HCEC 1CT (cell line): Measurements from ENCODE around the gene USHBP1.

Experiments
- DNase-seq: peaks from one replicate; pipeline ENCODE4 v3.0.0-alpha.2; 2017

Gene USHBP1

DNA sequence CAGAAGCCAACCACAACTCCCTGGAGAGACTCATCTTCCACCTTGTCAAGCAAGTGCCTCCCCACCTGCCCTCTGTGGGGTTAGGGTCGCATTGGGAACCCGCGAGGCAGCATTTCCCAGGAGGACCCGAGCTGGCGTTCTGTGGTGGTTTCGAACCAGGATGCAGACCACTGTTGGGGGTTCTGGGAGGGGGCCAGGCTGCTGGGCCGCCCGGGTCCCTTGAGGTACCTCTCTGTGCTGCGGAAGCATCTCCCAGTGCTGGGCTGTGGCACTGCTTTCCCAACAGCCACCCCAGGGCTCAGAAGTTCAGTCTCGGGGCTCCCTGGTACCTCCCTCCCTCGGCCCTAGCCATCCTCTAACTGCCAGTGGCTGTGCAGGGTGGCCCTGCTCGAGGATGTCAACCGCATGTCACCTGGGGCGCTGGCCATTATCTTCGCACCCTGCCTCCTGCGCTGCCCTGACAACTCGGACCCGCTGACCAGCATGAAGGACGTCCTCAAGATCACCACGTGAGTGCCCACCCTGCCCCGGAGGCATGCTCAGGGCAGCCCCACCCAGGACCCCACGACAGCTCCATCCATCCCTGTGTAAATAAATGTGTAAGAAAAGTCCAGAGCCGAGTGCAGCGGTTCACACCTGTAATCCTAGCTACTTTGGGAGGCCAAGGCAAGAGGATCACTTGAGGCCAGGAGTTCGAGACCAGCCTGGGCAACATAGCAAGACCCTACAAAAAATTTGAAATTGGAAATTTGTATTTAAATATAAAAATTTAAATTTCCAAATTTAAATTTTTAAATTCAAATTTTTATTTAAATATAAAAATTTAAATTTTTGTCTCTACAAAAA, 57.6 kb downstream of the USHBP1 start:
- DNase-seq = no peak

DNA sequence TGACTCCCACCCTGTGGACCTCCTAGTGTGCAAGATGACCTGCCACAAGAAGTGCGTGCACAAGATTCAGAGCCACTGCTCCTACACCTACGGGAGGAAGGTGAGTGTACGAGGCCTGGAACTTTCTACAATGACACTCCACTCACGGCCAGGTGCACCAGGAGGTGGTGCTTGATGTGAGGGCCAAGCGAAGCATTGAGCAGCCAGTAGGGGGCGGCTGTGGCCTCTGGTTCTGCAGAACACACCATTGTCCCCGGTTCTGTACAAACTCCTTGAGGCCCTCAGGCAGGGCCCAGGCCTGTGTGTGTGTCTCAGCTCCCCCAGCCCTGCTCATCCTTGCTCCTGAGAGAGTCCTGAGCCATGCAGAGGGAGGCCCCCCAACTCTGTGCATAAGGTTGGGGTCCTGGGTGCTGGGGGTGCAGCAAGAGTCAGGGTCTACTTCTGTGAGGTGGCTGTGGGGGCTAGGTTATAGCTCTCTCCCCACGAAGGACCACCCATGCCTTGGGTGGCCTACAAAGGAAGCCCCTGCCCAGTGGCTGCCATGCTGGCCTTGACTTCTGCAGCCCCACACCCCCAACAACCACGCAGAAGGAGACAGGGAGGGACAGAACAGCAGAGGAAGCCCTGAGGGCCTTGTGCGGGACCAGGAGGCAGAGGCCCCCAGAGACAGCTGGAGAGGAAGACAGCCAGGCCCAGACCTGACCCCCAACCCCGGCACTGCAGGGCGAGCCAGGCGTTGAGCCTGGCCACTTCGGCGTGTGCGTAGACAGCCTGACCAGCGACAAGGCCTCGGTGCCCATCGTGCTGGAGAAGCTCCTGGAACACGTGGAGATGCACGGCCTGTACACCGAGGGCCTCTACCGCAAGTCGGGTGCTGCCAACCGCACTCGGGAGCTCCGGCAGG, 59.1 kb downstream of the USHBP1 start:
- peak; percentile 44 for DNase-seq

DNA sequence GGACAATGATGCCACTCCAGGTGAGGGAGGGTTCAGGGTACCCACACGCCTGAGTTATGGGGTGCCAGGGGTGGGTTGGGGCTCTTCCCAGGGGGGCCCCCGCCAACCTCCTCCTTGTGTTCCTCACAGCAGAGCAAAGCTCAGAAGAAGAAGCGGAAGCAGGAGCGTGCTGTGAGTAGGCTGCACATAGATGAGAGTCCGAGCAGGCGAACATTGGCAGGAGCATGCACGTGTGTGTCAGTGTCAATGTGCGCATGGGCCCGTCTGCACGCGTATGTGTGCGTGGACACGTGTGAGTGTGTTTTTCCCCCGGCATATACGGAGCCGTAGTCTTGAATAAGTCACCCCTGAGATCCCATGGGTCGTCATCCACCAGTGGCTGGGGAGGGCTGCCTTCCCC, 61.8 kb downstream of the USHBP1 start:
- no peak for DNase-seq

DNA sequence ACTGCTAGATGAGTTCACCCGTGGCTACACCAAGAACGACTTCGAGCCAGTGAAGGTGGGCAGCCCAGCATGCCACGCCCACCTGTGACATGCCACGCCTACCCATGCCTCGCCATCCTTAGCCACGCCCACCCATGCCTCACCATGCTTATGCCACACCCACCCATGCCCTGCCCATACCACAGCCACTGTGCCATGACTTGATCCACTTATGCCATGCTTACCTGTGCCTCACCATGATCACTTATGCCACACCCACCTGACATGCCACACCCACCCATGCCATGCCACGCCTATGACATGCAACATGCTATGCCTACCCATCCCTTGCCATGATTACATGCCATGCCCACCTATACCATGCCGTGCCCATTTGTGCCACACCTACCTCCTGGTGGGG, 62.3 kb downstream of the USHBP1 start:
- DNase-seq = no peak

- DNase-seq = no peak
Observed at GRCh38 chr19:17200408-17201079, 64.0 kb downstream of the USHBP1 start.
